WERI-Rb-1 (cell line): ENCODE measurements around the gene SLC22A15.
"Not testable (repeated sequence)": the region's sequence is repeated elsewhere in the genome, so short reads cannot be mapped to it uniquely, and the experiment has no call there.

Experiments used
- DNase-seq: peaks from one replicate; pipeline ENCODE4 v3.0.0-alpha.2; 2020
- H3K27ac ChIP-seq: fragments of 250-450 bp; sonication (Bioruptor Pico); 2 replicates; pipeline ENCODE4 v1.5.1; 2020; ENCODE audit warnings: mild to moderate bottlenecking, moderate library complexity
- H3K27me3 ChIP-seq: fragments of 250-450 bp; sonication (Bioruptor Pico); 2 replicates; pipeline ENCODE4 v1.5.1; 2021; ENCODE audit warnings: mild to moderate bottlenecking, low read depth, moderate library complexity; ENCODE audit not compliant: insufficient read depth, severe bottlenecking
- H3K36me3 ChIP-seq: fragments of 250-450 bp; sonication (Bioruptor Pico); 2 replicates; pipeline ENCODE4 v1.5.1; 2020; ENCODE audit warnings: mild to moderate bottlenecking, moderate library complexity
- H3K4me3 ChIP-seq: 2 replicates; pipeline ENCODE4 v1.5.1; 2011; ENCODE audit warnings: low read depth, mild to moderate bottlenecking, control low read depth, low read length
- H3K9me3 ChIP-seq: fragments of 250-450 bp; sonication (Bioruptor Pico); 2 replicates; pipeline ENCODE4 v1.5.1; 2021; ENCODE audit warnings: mild to moderate bottlenecking, moderate library complexity; ENCODE audit not compliant: severe bottlenecking
- CTCF ChIP-seq: IDR thresholded peaks from 2 replicates; pipeline ENCODE4 v1.5.1; 2011; ENCODE audit warnings: low read depth, mild to moderate bottlenecking, control low read depth, inconsistent platforms, low read length

The SLC22A15 gene

DNA sequence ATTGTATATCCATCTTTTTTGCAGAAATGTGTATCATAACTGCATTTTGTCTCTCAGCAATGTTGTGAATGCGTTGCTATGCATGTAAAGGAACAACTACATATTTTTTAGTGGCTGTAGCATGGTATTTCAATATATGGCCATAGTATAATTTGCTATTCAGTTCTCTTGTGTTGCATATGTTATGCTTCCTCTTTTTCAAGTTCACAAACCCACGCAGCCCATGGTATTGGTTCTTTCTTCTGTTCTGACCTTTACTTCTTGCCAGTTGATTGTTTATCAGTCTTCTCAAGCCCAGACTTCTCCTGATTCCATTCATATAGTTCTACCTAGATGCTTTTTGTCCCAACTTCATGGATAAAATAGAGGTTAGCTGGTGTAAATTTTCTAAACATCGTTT is 6.1 kb downstream of the SLC22A15 start:
- Histone ChIP-seq H3K36me3 (no peaks in the 10 kb centered on the region), H3K9me3 (no peaks in the 10 kb centered on the region), H3K4me3 (no peak overlapping the region), H3K27ac (no peak overlapping the region), H3K27me3 (peaks cover 16% of the 10 kb centered on the region)
- no peak for DNase-seq
- no peak for TF ChIP-seq CTCF

GRCh38 chr1:115983584-115983983 is 7.3 kb downstream of the SLC22A15 start:
- DNase-seq: no peak
- Histone ChIP-seq H3K36me3 (no peaks in the 10 kb centered on the region), H3K27me3 (peaks cover 8% of the 10 kb centered on the region), H3K9me3 (no peaks in the 10 kb centered on the region), H3K27ac (no peak overlapping the region), H3K4me3 (no peak overlapping the region)
- no peak for TF ChIP-seq CTCF

DNA sequence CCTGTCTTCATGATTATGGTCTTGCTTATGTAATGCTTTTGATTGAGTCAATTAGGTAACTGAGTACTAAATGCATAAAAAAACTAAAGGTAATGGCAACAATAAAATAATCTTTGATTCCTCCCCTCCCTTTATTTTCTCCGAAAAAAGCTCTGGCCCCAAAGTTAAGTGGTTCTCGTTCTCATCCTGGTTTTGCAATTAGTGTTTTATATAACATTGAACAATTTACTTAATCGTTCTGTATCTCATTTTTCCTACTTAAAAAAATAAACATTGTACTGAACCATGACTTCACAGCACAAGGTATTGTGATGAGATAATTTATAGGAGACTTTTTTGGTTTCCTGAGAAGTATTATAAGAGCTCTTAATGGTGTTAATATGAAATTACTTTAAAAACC is 11.3 kb downstream of the SLC22A15 start:
- Histone ChIP-seq H3K27ac (no peak overlapping the region), H3K36me3 (no peaks in the 10 kb centered on the region), H3K9me3 (no peaks in the 10 kb centered on the region), H3K27me3 (no peaks in the 10 kb centered on the region), H3K4me3 (no peak overlapping the region)
- DNase-seq: no peak
- no peak for TF ChIP-seq CTCF

GRCh38 chr1:115988953-115989352 is 12.6 kb downstream of the SLC22A15 start:
- Histone ChIP-seq H3K36me3 (no peaks in the 10 kb centered on the region), H3K4me3 (no peak overlapping the region), H3K9me3 (no peaks in the 10 kb centered on the region), H3K27me3 (no peaks in the 10 kb centered on the region), H3K27ac (no peak overlapping the region)
- no peak for DNase-seq
- no peak for TF ChIP-seq CTCF

DNA sequence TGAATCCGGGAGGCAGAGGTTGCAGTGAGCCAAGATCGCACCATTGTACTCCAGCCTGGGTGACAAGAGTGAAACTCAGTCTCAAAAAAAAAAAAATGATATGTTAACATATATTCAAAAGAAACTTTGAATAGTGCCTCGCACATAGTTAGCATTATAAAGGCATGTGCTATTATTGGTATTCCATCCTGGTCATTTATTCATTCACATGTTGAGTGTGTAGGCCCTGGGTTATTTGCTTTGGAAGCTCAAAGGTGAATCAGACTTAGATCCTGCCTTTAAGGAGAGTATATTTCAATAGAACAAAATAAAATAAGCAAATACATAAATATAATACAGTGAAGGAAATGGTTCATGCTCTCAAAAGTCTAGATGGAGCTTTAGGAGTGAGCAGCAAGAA is 13.4 kb downstream of the SLC22A15 start:
- DNase-seq: no peak
- no peaks in the 10 kb centered on the region for H3K27me3 ChIP-seq
- H3K9me3 ChIP-seq: no peaks in the 10 kb centered on the region
- no peak for TF ChIP-seq CTCF
- no peaks in the 10 kb centered on the region for H3K36me3 ChIP-seq
- no peak overlapping the region for H3K4me3 ChIP-seq
- no peak overlapping the region for H3K27ac ChIP-seq

- Histone ChIP-seq H3K27me3 (no peaks in the 10 kb centered on the region), H3K9me3 (no peaks in the 10 kb centered on the region), H3K36me3 (no peaks in the 10 kb centered on the region), H3K27ac (no peak overlapping the region), H3K4me3 (no peak overlapping the region)
- no peak for TF ChIP-seq CTCF
- no peak for DNase-seq
Measured at GRCh38 chr1:115991909-115992308, 15.6 kb downstream of the SLC22A15 start.

DNA sequence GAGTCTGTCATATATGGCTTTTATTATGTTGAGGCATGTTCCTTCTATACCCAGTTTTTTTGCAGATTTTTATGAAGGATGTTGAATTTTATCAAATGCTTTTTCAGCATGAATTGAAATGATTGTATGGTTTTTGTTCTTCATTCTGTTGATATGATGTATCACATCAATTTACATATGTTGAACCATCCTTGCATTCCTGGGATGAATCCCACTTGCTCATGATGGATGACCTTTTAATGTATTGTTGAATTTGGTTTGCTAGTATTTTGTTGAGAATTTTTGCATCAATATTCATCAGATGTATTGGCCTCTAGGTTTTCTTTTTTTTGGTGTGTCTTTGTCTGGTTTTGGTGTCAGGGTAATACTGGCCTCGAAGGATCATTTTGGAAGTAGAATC is 21.6 kb downstream of the SLC22A15 start:
- not testable (repeated sequence) for H3K27ac ChIP-seq, H3K36me3 ChIP-seq

More for the DNA sequence above, 21.6 kb downstream of the SLC22A15 start:
- H3K4me3 ChIP-seq, H3K27me3 ChIP-seq, H3K9me3 ChIP-seq, DNase-seq: not testable (repeated sequence)
